Measurements from ENCODE around the gene RBPMS2. TPM values are rescaled to one million over a fixed set of nuclear protein-coding genes. Genes with fewer than 3 reads are reported as not detected.

Gene RBPMS2
- total and polyA plus RNA-seq, 2 of the 4 experiments (the other 2 are of a cell fraction): 2.8 TPM; not detected in 1

DNA sequence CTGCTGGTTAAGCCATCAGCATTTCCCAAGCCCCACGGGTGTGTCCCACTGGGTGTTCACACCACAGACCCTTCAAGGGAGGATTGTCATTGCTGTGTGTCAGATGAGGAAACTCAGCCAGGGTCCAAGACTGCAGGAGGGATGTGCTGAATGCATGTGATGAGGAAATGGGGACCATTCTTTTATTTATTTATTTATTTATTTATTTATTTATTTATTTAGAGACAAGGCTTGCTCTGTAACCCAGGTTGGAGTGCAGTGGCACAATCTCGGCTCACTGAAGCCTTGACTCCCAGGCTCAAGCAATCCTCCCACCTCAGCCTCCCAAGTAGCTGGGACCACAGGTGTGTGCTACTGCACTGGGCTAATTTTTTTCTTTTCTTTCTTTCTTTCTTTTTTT lies 29.2 kb upstream of the RBPMS2 start:
- no peak overlapping the region for H3K23ac ChIP-seq (ENCODE audit: low read depth, low read length)
- no peak overlapping the region for H2BK120ac ChIP-seq (ENCODE audit: low read depth, low read length)
- no peak overlapping the region for H2AK5ac ChIP-seq (ENCODE audit: low read depth, low read length)
- no peak overlapping the region for H3K4ac ChIP-seq (ENCODE audit: low read depth, low read length)
- H4K5ac ChIP-seq (ENCODE audit: low read depth, low read length): no peak overlapping the region
- ChIA-PET CTCF (interaction anchor here (0.6 kb wide), 1 partner anchor 69 kb away, joined by 4 read pairs; no protein-coding TSS in a partner anchor), POLR2A (ENCODE audit: unreplicated experiment) (no interaction called here)
- no peak overlapping the region for H2BK5ac ChIP-seq (ENCODE audit: low read depth, low read length, poor library complexity, severe bottlenecking)
- intact Hi-C loops (cut with micrococcal nuclease): no loop called here
- H3K4me3 ChIP-seq (ENCODE audit: insufficient read depth, low read depth, low read length): no peak overlapping the region
- H3K9ac ChIP-seq (ENCODE audit: low read depth, low read length): no peak overlapping the region
- in situ Hi-C loops (cut with MboI; ENCODE audit: low sequenced_read_pairs): no loop called here
- H4K8ac ChIP-seq (ENCODE audit: low read depth in 2 of 2, low read length in 2 of 2): no peak overlapping the region
- H4K91ac ChIP-seq (ENCODE audit: insufficient read depth, low read depth, low read length): no peak overlapping the region
- ATAC-seq (ENCODE audit: low read depth) (no peak), DNase-seq (no peak)
- H4K20me1 ChIP-seq (ENCODE audit: insufficient read depth, low read length): no peaks in the 10 kb centered on the region
- no peak for TF ChIP-seq BHLHE40 (IDR thresholded peaks at IDR 0.05; ENCODE audit: low read depth, low read length)
- no peak for TF ChIP-seq MXI1 (IDR thresholded peaks at IDR 0.05; ENCODE audit: borderline replicate concordance, low read depth, low read length)
- no peak for TF ChIP-seq FOS (IDR thresholded peaks at IDR 0.05; ENCODE audit: low read depth, low read length)
- no peak for TF ChIP-seq CHD1 (IDR thresholded peaks at IDR 0.05; ENCODE audit: low read depth, low read length)
- TF ChIP-seq, protein P1, sequence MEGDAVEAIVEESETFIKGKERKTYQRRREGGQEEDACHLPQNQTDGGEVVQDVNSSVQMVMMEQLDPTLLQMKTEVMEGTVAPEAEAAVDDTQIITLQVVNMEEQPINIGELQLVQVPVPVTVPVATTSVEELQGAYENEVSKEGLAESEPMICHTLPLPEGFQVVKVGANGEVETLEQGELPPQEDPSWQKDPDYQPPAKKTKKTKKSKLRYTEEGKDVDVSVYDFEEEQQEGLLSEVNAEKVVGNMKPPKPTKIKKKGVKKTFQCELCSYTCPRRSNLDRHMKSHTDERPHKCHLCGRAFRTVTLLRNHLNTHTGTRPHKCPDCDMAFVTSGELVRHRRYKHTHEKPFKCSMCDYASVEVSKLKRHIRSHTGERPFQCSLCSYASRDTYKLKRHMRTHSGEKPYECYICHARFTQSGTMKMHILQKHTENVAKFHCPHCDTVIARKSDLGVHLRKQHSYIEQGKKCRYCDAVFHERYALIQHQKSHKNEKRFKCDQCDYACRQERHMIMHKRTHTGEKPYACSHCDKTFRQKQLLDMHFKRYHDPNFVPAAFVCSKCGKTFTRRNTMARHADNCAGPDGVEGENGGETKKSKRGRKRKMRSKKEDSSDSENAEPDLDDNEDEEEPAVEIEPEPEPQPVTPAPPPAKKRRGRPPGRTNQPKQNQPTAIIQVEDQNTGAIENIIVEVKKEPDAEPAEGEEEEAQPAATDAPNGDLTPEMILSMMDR (conservative IDR thresholded peaks at IDR 0.05; ENCODE audit: low read depth, low read length): no peak
- no peak for TF ChIP-seq NFE2L2 (IDR thresholded peaks at IDR 0.05; ENCODE audit: low read depth, low read length)
- TF ChIP-seq MAFK (IDR thresholded peaks at IDR 0.05; ENCODE audit: low read depth, low read length): no peak
- no peak for TF ChIP-seq MAZ (IDR thresholded peaks at IDR 0.05; ENCODE audit: borderline replicate concordance, low read depth, low read length)
- no peak for TF ChIP-seq RCOR1 (IDR thresholded peaks at IDR 0.05; ENCODE audit: insufficient replicate concordance, low read length)
- no TSS peak for BruUV-seq (replicated peaks)
- H3K9me1 ChIP-seq (ENCODE audit: insufficient read depth, low read length): peaks cover 4% of the 10 kb centered on the region; the same call in 1 of the 2 replicates
- H3K4me2 ChIP-seq (ENCODE audit: low read depth, low read length): no peak overlapping the region
- H3K4me1 ChIP-seq (ENCODE audit: control insufficient read depth, insufficient read depth, low read length): peaks cover 6% of the 10 kb centered on the region
- no peaks in the 10 kb centered on the region for H3K79me1 ChIP-seq (ENCODE audit: low read depth in 1 of 2, low read length in 2 of 2)
- H2BK15ac ChIP-seq (ENCODE audit: low read depth, low read length): no peak overlapping the region
- H2BK20ac ChIP-seq (ENCODE audit: low read depth, low read length): no peak overlapping the region
- no peak overlapping the region for H3K14ac ChIP-seq (replicated peaks; ENCODE audit: low read depth, low read length)
- H3K27me3 ChIP-seq (ENCODE audit: control insufficient read depth, insufficient read depth, low read length): no peaks in the 10 kb centered on the region; the same call in 1 of the 2 replicates
- H3K18ac ChIP-seq (ENCODE audit: low read depth, low read length): no peak overlapping the region
- H2AFZ ChIP-seq (replicated peaks; ENCODE audit: low read length, poor library complexity): no peak overlapping the region
- WGBS, 2 experiments (ENCODE audit: extremely low coverage in 2 of 2, insufficient read length in 1 of 2): no CpG with 5 or more reads among the region's 2 CpGs
- H3K36me3 ChIP-seq (ENCODE audit: control insufficient read depth, insufficient read depth, low read length): no peaks in the 10 kb centered on the region
- no peaks in the 10 kb centered on the region for H3K9me3 ChIP-seq (ENCODE audit: control insufficient read depth, insufficient read depth, low read length)
- H3K56ac ChIP-seq (ENCODE audit: extremely low read depth, insufficient read depth, low read length): no peak overlapping the region
- H3K27ac ChIP-seq (ENCODE audit: insufficient read depth, low read length): no peak overlapping the region
- dilution Hi-C loops (cut with HindIII; ENCODE audit: low sequenced_read_pairs, unreplicated experiment): no loop called here
- H2AK9ac ChIP-seq (replicated peaks; ENCODE audit: low read depth, low read length, poor library complexity): no peak overlapping the region

All from IMR-90 (cell line).